ENCODE results near the gene HOOK2.

The HOOK2 gene

GRCh38 chr19:12770922-12771321 is 4.4 kb downstream of the HOOK2 start:
- H2BK120ac ChIP-seq (ENCODE audit: insufficient read depth, low read length, poor library complexity) = no peak overlapping the region
- no peak overlapping the region for H3K23ac ChIP-seq (ENCODE audit: low read length)
- H2BK5ac ChIP-seq (ENCODE audit: low read depth, low read length, poor library complexity) = no peak overlapping the region
- no peak overlapping the region for H4K91ac ChIP-seq (ENCODE audit: low read depth, low read length)
- no peak overlapping the region for H3K14ac ChIP-seq (ENCODE audit: low read length)
- H3K9ac ChIP-seq (ENCODE audit: low read length) = no peak overlapping the region
- WGBS (ENCODE audit: extremely low coverage, insufficient coverage, insufficient read length) = no CpG with 5 or more reads among the region's 13 CpGs
- H3K36me3 ChIP-seq (ENCODE audit: control insufficient read depth in 1 of 2, insufficient read depth in 2 of 2, low read length in 2 of 2) = peaks cover 38 to 45% of the 10 kb centered on the region in 2 experiments
- no peak overlapping the region for H2BK12ac ChIP-seq (ENCODE audit: low read length)
- H3K79me2 ChIP-seq (ENCODE audit: control insufficient read depth, insufficient read depth, low read length, poor library complexity) = peaks cover 3% of the 10 kb centered on the region
- H3K9me3 ChIP-seq (ENCODE audit: insufficient read depth, low read depth, low read length) = no peaks in the 10 kb centered on the region
- H4K12ac ChIP-seq (ENCODE audit: low read depth, low read length) = no peak overlapping the region
- H3K27ac ChIP-seq (ENCODE audit: low read depth, low read length) = no peak overlapping the region
- H3K4me1 ChIP-seq (ENCODE audit: control insufficient read depth in 1 of 2, insufficient read depth in 2 of 2, low read length in 2 of 2) = peaks cover 9 to 16% of the 10 kb centered on the region in 2 experiments
- no peaks in the 10 kb centered on the region for H3K27me3 ChIP-seq (ENCODE audit: insufficient read depth, low read length)
- H2AK5ac ChIP-seq (ENCODE audit: low read length) = no peak overlapping the region
- no peak overlapping the region for H3K4ac ChIP-seq (ENCODE audit: low read depth, low read length)
- H3K4me2 ChIP-seq (ENCODE audit: low read length) = no peak overlapping the region
- no peak overlapping the region for H3K4me3 ChIP-seq (ENCODE audit: low read depth, low read length)
- H3K79me1 ChIP-seq (ENCODE audit: low read length) = peaks cover 6% of the 10 kb centered on the region
- H3K18ac ChIP-seq (ENCODE audit: low read length) = no peak overlapping the region
- no peak overlapping the region for H4K8ac ChIP-seq (ENCODE audit: low read depth, low read length)
- DNase-seq = no peak
- no peak overlapping the region for H2AFZ ChIP-seq (ENCODE audit: insufficient read depth, low read length, poor library complexity)

- H3K79me2 ChIP-seq (ENCODE audit: control insufficient read depth, insufficient read depth, low read length, poor library complexity) = no peaks in the 10 kb centered on the region
- no peak overlapping the region for H2BK5ac ChIP-seq (ENCODE audit: low read depth, low read length, poor library complexity)
- no CpG with 5 or more reads among the region's 37 CpGs for WGBS (ENCODE audit: extremely low coverage, insufficient coverage, insufficient read length)
- peak overlapping the region; percentile 24 for H3K4me2 ChIP-seq (ENCODE audit: low read length)
- peaks cover 1% of the 10 kb centered on the region for H3K9me3 ChIP-seq (ENCODE audit: insufficient read depth, low read depth, low read length)
- no peak overlapping the region for H2AFZ ChIP-seq (ENCODE audit: insufficient read depth, low read length, poor library complexity)
- no peak overlapping the region for H3K4me3 ChIP-seq (ENCODE audit: low read depth, low read length)
- peaks cover 2% of the 10 kb centered on the region for H3K79me1 ChIP-seq (ENCODE audit: low read length)
- no peak overlapping the region for H3K4ac ChIP-seq (ENCODE audit: low read depth, low read length)
- H2AK5ac ChIP-seq (ENCODE audit: low read length) = no peak overlapping the region
- DNase-seq = peak in 1 of 2 donors; percentile 43
- H3K23ac ChIP-seq (ENCODE audit: low read length) = no peak overlapping the region
- peaks cover 48 to 56% of the 10 kb centered on the region in 2 experiments for H3K36me3 ChIP-seq (ENCODE audit: control insufficient read depth in 1 of 2, insufficient read depth in 2 of 2, low read length in 2 of 2)
- no peaks in the 10 kb centered on the region for H3K27me3 ChIP-seq (ENCODE audit: insufficient read depth, low read length)
- no peak overlapping the region for H3K9ac ChIP-seq (ENCODE audit: low read length)
- H4K12ac ChIP-seq (ENCODE audit: low read depth, low read length) = no peak overlapping the region
- peaks cover 7 to 13% of the 10 kb centered on the region in 2 experiments for H3K4me1 ChIP-seq (ENCODE audit: control insufficient read depth in 1 of 2, insufficient read depth in 2 of 2, low read length in 2 of 2)
- H2BK120ac ChIP-seq (ENCODE audit: insufficient read depth, low read length, poor library complexity) = no peak overlapping the region
- no peak overlapping the region for H3K14ac ChIP-seq (ENCODE audit: low read length)
- no peak overlapping the region for H3K27ac ChIP-seq (ENCODE audit: low read depth, low read length)
- no peak overlapping the region for H2BK12ac ChIP-seq (ENCODE audit: low read length)
- H3K18ac ChIP-seq (ENCODE audit: low read length) = no peak overlapping the region
- no peak overlapping the region for H4K91ac ChIP-seq (ENCODE audit: low read depth, low read length)
- H4K8ac ChIP-seq (ENCODE audit: low read depth, low read length) = no peak overlapping the region
Observed at GRCh38 chr19:12769689-12770088, 5.7 kb downstream of the HOOK2 start.

GRCh38 chr19:12767666-12768065 is 7.7 kb downstream of the HOOK2 start:
- DNase-seq = no peak
- Histone ChIP-seq H3K36me3 (ENCODE audit: control insufficient read depth in 1 of 2, insufficient read depth in 2 of 2, low read length in 2 of 2) (peaks cover 64 to 68% of the 10 kb centered on the region in 2 experiments), H3K18ac (ENCODE audit: low read length) (no peak overlapping the region), H4K91ac (ENCODE audit: low read depth, low read length) (no peak overlapping the region), H3K79me2 (ENCODE audit: control insufficient read depth, insufficient read depth, low read length, poor library complexity) (no peaks in the 10 kb centered on the region), H4K8ac (ENCODE audit: low read depth, low read length) (no peak overlapping the region), H3K4me2 (ENCODE audit: low read length) (no peak overlapping the region), H3K79me1 (ENCODE audit: low read length) (no peaks in the 10 kb centered on the region), H2BK120ac (ENCODE audit: insufficient read depth, low read length, poor library complexity) (no peak overlapping the region), H3K27me3 (ENCODE audit: insufficient read depth, low read length) (no peaks in the 10 kb centered on the region), H3K4ac (ENCODE audit: low read depth, low read length) (no peak overlapping the region), H3K4me3 (ENCODE audit: low read depth, low read length) (no peak overlapping the region), H3K14ac (ENCODE audit: low read length) (no peak overlapping the region), H2BK5ac (ENCODE audit: low read depth, low read length, poor library complexity) (no peak overlapping the region), H2BK12ac (ENCODE audit: low read length) (no peak overlapping the region), H3K27ac (ENCODE audit: low read depth, low read length) (no peak overlapping the region), H3K23ac (ENCODE audit: low read length) (no peak overlapping the region), H2AFZ (ENCODE audit: insufficient read depth, low read length, poor library complexity) (no peak overlapping the region), H3K9ac (ENCODE audit: low read length) (no peak overlapping the region), H2AK5ac (ENCODE audit: low read length) (no peak overlapping the region), H3K4me1 (ENCODE audit: control insufficient read depth in 1 of 2, insufficient read depth in 2 of 2, low read length in 2 of 2) (peaks cover 0 to 3% of the 10 kb centered on the region in 2 experiments), H4K12ac (ENCODE audit: low read depth, low read length) (no peak overlapping the region), H3K9me3 (ENCODE audit: insufficient read depth, low read depth, low read length) (peaks cover 5% of the 10 kb centered on the region)
- WGBS (ENCODE audit: extremely low coverage, insufficient coverage, insufficient read length) = no CpG with 5 or more reads among the region's 15 CpGs

GRCh38 chr19:12767150-12767549 is 8.2 kb downstream of the HOOK2 start:
- Histone ChIP-seq H2BK120ac (ENCODE audit: insufficient read depth, low read length, poor library complexity) (no peak overlapping the region), H3K23ac (ENCODE audit: low read length) (no peak overlapping the region), H3K18ac (ENCODE audit: low read length) (no peak overlapping the region), H3K4me1 (ENCODE audit: control insufficient read depth in 1 of 2, insufficient read depth in 2 of 2, low read length in 2 of 2) (peaks cover 0 to 3% of the 10 kb centered on the region in 2 experiments), H4K91ac (ENCODE audit: low read depth, low read length) (no peak overlapping the region), H3K27me3 (ENCODE audit: insufficient read depth, low read length) (no peaks in the 10 kb centered on the region), H3K9ac (ENCODE audit: low read length) (no peak overlapping the region), H3K79me1 (ENCODE audit: low read length) (no peaks in the 10 kb centered on the region), H2BK12ac (ENCODE audit: low read length) (no peak overlapping the region), H3K4me3 (ENCODE audit: low read depth, low read length) (no peak overlapping the region), H4K8ac (ENCODE audit: low read depth, low read length) (no peak overlapping the region), H3K36me3 (ENCODE audit: control insufficient read depth in 1 of 2, insufficient read depth in 2 of 2, low read length in 2 of 2) (peaks cover 67 to 68% of the 10 kb centered on the region in 2 experiments), H2AFZ (ENCODE audit: insufficient read depth, low read length, poor library complexity) (no peak overlapping the region), H3K79me2 (ENCODE audit: control insufficient read depth, insufficient read depth, low read length, poor library complexity) (no peaks in the 10 kb centered on the region), H4K12ac (ENCODE audit: low read depth, low read length) (no peak overlapping the region), H3K27ac (ENCODE audit: low read depth, low read length) (no peak overlapping the region), H3K9me3 (ENCODE audit: insufficient read depth, low read depth, low read length) (peaks cover 5% of the 10 kb centered on the region), H3K4me2 (ENCODE audit: low read length) (no peak overlapping the region), H2BK5ac (ENCODE audit: low read depth, low read length, poor library complexity) (no peak overlapping the region), H3K14ac (ENCODE audit: low read length) (no peak overlapping the region), H2AK5ac (ENCODE audit: low read length) (no peak overlapping the region), H3K4ac (ENCODE audit: low read depth, low read length) (no peak overlapping the region)
- DNase-seq = no peak
- WGBS (ENCODE audit: extremely low coverage, insufficient coverage, insufficient read length) = no CpG with 5 or more reads among the region's 11 CpGs

Measured in trophoblast cell (in vitro differentiated cells and primary cell).